ENCODE measurements around the gene MYL3. TPM values are rescaled to one million over a fixed set of nuclear protein-coding genes. Genes with fewer than 3 reads are reported as not detected.

MYL3 gene
- total and polyA plus RNA-seq, 2 of the 4 experiments (the other 2 are of a cell fraction): 0.09 TPM; not detected in 1

- in situ Hi-C loops (cut with MboI; ENCODE audit: low sequenced_read_pairs) (loop anchor here (5.0 to 25.0 kb wide), 2 partner anchors 197 to 412 kb away; partner anchors contain the start of genes RTP3 and TMIE), intact Hi-C loops (cut with micrococcal nuclease) (no loop called here), dilution Hi-C loops (cut with HindIII; ENCODE audit: low sequenced_read_pairs, unreplicated experiment) (no loop called here)
- no peaks in the 10 kb centered on the region for H3K4me1 ChIP-seq (ENCODE audit: control insufficient read depth, insufficient read depth, low read length)
- H2AK5ac ChIP-seq (ENCODE audit: low read depth, low read length): no peak overlapping the region
- H2BK120ac ChIP-seq (ENCODE audit: low read depth, low read length): no peak overlapping the region
- no peaks in the 10 kb centered on the region for H3K9me3 ChIP-seq (ENCODE audit: control insufficient read depth, insufficient read depth, low read length)
- ATAC-seq (ENCODE audit: low read depth): no peak
- ChIA-PET POLR2A (ENCODE audit: unreplicated experiment) (no interaction called here), CTCF (interaction anchor here (1.0 kb wide), 1 partner anchor 10 kb away, joined by 3 read pairs; no protein-coding TSS in a partner anchor)
- H3K18ac ChIP-seq (ENCODE audit: low read depth, low read length): no peak overlapping the region
- TF ChIP-seq NFE2L2 (IDR thresholded peaks at IDR 0.05; ENCODE audit: low read depth, low read length) (no peak), POLR2A (IDR thresholded peaks at IDR 0.05; ENCODE audit: low read depth, low read length) (no peak), MXI1 (IDR thresholded peaks at IDR 0.05; ENCODE audit: borderline replicate concordance, low read depth, low read length) (no peak)
- H2BK15ac ChIP-seq (ENCODE audit: low read depth, low read length): no peak overlapping the region
- H2AFZ ChIP-seq (replicated peaks; ENCODE audit: low read length, poor library complexity): peak overlapping the region; percentile 37
- no peak overlapping the region for H2BK20ac ChIP-seq (ENCODE audit: low read depth, low read length)
- H3K4ac ChIP-seq (ENCODE audit: low read depth, low read length): no peak overlapping the region
- no peaks in the 10 kb centered on the region for H3K79me1 ChIP-seq (ENCODE audit: low read depth in 1 of 2, low read length in 2 of 2)
- H4K20me1 ChIP-seq (ENCODE audit: insufficient read depth, low read length): peaks cover 4% of the 10 kb centered on the region; the same call in 1 of the 2 replicates
- no peak overlapping the region for H3K27ac ChIP-seq (ENCODE audit: insufficient read depth, low read length)
- no peak for DNase-seq
- no peak overlapping the region for H2AK9ac ChIP-seq (replicated peaks; ENCODE audit: low read depth, low read length, poor library complexity)
- H3K9ac ChIP-seq (ENCODE audit: low read depth, low read length): no peak overlapping the region
- BruUV-seq (replicated peaks): no TSS peak
- H3K4me3 ChIP-seq (ENCODE audit: insufficient read depth, low read depth, low read length): no peak overlapping the region
- H3K9me1 ChIP-seq (ENCODE audit: insufficient read depth, low read length): peaks cover 4% of the 10 kb centered on the region; the same call in 1 of the 2 replicates
- no peak overlapping the region for H4K91ac ChIP-seq (ENCODE audit: insufficient read depth, low read depth, low read length)
- H2BK5ac ChIP-seq (ENCODE audit: low read depth, low read length, poor library complexity, severe bottlenecking): no peak overlapping the region
- H3K56ac ChIP-seq (ENCODE audit: extremely low read depth, insufficient read depth, low read length): no peak overlapping the region
- no peak overlapping the region for H3K23ac ChIP-seq (ENCODE audit: low read depth, low read length)
- 97% methylated on average over 6 of the region's 22 CpGs; no CpG with 5 or more reads in 1 of the 2 experiments for WGBS, 2 experiments (ENCODE audit: extremely low coverage in 2 of 2, insufficient read length in 1 of 2)
- H4K5ac ChIP-seq (ENCODE audit: low read depth, low read length): no peak overlapping the region
- no peak overlapping the region for H4K8ac ChIP-seq (ENCODE audit: low read depth in 2 of 2, low read length in 2 of 2)
- peaks cover 11% of the 10 kb centered on the region for H3K27me3 ChIP-seq (ENCODE audit: control insufficient read depth, insufficient read depth, low read length)
- no peaks in the 10 kb centered on the region for H3K36me3 ChIP-seq (ENCODE audit: control insufficient read depth, insufficient read depth, low read length)
- no peak overlapping the region for H3K14ac ChIP-seq (replicated peaks; ENCODE audit: low read depth, low read length)
- H3K4me2 ChIP-seq (ENCODE audit: low read depth, low read length): no peak overlapping the region
Measured at GRCh38 chr3:46899151-46900006, 36.1 kb upstream of the MYL3 start.
